Nucleus accumbens (tissue), 56 donors: ENCODE data around the gene RAB3C.

ENCODE experiments used
- DNase-seq, 56 donors: peaks; one replicate each; lab custom pipeline; 2025; lab: John Stamatoyannopoulos, UW

The RAB3C gene

GRCh38 chr5:58765058-58765457 lies 182.2 kb downstream of the RAB3C start:
- no peak for DNase-seq

GRCh38 chr5:58767104-58767503 lies 184.2 kb downstream of the RAB3C start:
- DNase-seq = no peak

DNA sequence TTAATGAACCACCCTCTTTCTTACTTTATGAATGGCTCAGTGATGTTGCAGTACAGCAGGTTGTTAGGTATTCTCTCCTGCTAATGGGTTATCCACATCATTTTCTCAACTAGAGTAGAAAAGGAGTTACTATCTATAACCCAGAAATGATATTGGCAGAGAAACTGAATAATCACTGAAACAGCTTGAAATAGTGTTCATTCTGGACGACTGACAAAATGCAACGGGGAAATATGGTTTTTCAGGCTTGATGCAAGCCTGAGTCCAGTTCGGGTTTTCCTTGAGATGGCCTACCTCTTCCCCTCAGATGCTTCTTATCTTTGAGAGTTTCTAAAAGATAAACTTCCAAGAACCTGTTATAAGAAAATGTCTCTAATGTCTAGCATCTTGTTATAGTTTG lies 187.3 kb downstream of the RAB3C start:
- DNase-seq = no peak

- DNase-seq = no peak
Measured at GRCh38 chr5:58771796-58772195, 188.9 kb downstream of the RAB3C start.

GRCh38 chr5:58773744-58774441 lies 191.0 kb downstream of the RAB3C start:
- DNase-seq = peak in 30 of 56 donors; percentile 1 to 69 (median 20)

- no peak for DNase-seq
Measured at GRCh38 chr5:58774937-58775336, 192.1 kb downstream of the RAB3C start.

DNA sequence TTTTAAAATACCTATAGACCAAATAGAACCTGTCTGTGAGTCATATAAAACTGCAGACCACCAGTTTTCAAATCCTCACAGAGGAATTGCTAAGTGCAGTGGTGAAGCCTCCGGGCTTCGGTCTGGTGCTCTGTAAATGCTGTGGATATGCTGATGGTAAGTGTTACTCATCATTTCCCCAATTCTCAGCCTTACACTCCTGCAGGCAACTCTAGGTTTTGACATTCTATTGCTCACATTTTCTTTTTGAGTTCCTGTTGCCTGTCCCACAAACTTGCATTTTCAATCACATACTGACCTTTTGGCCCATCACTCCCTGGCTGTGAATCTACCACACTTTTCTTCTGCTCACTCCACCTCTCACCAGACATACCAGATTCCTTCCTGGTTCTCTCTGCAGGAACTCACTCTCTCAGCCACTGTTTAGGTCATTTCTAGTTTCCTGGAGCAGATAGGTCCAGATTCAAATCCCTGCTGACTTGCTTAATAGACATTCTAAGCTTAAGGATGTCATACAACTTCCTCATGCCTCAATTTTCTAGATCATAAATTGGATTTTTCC lies 192.9 kb downstream of the RAB3C start:
- DNase-seq = no peak

DNA sequence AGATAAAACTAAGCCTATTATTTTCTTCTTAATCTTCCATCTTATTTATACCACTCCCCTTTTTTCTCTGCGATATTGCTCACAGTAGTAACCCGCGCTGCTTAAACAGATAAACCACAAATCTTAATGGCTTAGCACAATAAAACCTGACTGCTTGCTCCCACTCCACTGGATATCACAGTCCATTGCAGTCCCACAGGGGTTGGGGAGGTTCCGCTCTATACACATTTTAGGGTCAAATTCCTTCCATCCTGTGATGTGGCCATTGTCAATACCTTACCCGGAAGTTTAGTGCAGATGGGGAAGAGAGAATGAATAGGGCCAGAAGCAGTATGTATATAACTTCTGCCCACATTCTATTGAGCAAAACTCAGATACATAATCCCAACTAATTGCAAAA lies 193.7 kb downstream of the RAB3C start:
- DNase-seq = no peak

DNA sequence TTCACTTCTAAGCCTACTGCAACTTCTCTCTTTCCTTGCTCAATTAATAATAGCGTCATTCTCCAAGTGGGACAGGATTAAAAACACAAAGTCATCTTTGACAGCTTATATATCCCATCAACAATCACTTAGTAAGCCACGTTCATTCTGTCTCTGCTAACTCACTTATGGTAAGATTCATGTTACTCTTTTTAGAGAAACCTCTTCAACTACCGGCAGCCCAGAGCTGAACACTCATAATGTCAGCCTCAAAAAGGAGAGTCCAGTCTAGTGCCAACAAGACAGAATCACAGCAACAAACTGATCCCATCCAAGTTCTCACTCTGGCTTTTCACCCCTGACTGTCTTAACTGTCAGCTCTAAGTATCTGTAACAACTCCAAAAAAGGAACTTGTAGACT lies 196.0 kb downstream of the RAB3C start:
- DNase-seq = no peak

DNA sequence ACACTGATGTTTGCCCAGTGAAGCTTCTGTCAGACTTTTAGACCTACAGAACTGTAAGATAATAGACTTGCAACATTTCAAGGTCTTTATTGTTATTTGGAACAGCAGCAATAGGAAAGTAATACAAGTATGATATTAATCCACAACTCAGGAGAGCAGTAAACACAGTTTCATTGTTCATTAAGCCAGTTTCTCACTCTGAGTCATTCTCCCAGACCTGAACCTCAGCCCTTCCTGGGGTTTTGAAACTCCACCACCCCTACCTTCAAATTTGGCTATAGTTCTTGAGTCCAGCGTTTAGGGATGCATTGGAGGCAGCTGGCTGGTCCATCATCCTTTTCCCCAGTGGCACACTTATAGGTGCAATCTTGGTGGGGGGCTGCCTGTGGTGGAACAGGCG lies 203.2 kb downstream of the RAB3C start:
- DNase-seq = no peak

- no peak for DNase-seq
Measured at GRCh38 chr5:58786711-58787303, 203.9 kb downstream of the RAB3C start.

DNA sequence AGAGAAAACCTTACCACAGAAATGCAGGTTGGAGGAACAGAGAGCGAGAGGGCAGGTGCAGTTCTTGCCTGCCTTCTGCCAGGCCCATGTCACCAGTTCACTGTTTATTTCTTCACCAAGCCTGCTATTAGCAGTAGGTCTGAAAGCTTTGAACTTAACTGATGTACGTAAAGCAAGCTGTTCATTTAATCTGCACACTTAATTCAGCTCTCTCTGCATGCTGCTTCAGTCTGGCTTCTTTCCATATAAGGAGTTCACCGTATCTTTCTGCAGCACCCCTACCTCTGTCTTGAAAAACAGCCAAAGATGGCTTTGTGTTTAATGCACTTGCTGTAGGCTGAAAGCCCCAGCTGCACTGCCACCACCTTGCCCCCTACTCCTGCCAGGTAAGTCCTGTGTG lies 205.1 kb downstream of the RAB3C start:
- no peak for DNase-seq

DNA sequence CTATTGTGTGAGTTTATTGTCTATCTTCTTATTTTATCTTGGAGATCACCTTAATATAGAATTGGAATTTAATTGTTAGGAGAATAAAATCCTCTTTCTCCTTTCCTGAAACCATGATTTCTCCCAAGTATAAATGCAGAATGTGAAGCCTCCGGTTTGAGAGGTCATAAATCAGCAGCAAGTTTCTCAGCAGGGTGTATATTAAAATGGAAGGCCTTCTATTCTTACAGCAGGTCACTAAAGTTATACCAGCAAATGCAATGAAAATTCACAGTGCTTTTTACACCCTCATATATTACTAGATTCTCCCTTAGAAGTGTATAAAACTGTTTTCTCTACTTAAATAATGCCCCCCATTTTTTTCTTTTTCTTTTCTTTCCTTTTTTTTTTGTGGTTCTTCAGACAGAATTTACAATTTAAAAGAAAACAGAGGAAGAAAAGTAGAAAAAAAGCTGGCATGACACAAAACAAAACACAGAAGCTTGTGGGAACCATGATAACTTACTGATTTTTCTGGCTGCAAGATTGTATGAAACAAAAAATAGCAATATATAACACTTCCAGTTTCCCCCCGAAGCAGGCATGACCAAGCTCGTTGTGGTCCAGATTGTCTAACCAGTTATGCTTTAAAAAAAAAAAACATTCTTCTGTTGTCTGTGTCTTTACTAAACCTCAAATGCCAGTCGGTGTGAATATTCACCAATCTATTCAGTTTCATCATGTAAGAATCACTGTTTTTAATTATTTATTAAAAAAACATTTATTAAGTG lies 211.2 kb downstream of the RAB3C start:
- DNase-seq = no peak

GRCh38 chr5:58794875-58795274 lies 212.0 kb downstream of the RAB3C start:
- no peak for DNase-seq

GRCh38 chr5:58795327-58795726 lies 212.5 kb downstream of the RAB3C start:
- no peak for DNase-seq

DNA sequence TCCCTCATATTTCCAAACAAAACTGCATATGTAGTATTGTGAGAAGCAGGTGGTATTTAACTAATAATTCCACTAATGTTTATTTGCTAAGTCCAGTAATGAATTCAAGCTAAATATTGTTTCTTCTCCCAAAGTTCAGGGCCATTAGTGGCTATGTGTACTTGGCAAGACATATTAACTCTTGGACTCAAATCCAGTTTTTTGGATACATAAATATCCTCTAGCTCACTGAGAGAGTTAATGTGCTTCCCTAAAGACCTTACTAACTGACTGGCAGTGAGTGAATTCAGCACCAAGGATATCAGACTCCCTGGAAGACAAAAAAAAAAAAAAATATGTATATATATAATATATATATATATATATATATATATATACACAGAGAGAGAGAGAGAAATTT lies 214.1 kb downstream of the RAB3C start:
- no peak for DNase-seq

DNA sequence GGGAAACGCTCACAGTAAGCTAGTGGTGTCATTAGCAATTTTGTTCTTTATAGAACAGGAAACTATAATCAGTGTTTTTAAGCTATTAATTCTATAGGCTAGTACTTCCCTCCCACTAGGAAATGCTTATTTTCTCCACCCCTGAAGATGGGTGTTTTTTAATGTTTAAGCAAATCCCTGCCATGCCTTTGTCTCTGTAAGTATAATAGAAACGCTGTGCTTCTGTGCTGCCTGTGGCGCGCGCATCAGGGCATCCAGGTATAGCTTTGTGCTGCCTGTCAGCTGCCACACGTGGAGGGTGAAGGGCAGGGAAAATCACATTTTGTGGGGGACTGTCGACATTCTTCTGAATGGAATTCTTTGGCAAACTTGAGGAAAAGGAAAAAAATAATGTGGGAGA lies 217.5 kb downstream of the RAB3C start:
- DNase-seq = peak in 3 of 56 donors; percentile 2 to 13 (median 11)

DNA sequence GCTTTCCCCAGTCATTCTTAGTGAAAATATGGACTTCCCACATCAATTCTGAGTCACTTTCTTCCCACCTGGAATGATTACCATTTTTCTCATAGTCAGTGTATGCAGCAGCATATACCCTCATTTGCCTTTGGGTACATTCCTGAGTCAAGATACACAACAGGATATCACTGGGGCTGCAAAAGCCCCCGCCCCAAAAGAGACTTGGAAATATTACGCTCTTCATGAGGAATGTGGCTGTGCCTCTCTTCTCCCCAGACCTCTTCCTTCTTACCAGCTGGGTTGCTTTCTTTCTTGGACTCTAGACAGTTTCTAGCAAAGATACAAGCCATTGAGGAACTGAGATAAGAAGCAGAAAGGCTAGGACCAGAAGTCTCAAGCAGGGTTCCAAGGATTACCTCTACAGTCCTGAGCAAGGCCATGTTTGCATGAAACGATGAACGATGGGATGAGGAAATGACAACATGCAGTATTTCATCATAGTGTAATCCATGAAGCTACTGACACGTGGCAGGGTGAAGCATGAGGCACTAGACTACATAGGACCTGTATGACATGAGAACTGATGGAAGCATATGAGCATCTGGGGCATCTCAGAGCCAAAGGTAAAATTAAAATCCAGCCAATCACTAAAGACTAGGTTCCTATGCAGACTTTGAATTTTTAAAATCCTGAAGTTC lies 218.1 kb downstream of the RAB3C start:
- DNase-seq = no peak

GRCh38 chr5:58803056-58803455 lies 220.2 kb downstream of the RAB3C start:
- DNase-seq = no peak

- DNase-seq = no peak
Measured at GRCh38 chr5:58804291-58804690, 221.4 kb downstream of the RAB3C start.

- DNase-seq = no peak
Measured at GRCh38 chr5:58810086-58810485, 227.2 kb downstream of the RAB3C start.
